WI38 (cell line): ENCODE results near the gene LRRC74B.
"Not testable (repeated sequence)": the region's sequence is repeated elsewhere in the genome, so short reads cannot be mapped to it uniquely, and the experiment has no call there.

Experiments
- H3K4me3 ChIP-seq: 2 replicates; pipeline ENCODE4 v1.5.1; 2011; ENCODE audit warnings: low read depth, mild to moderate bottlenecking, control low read depth, low read length
- TF ChIP-seq, protein P1 (sequence below): IDR thresholded peaks from 2 replicates; pipeline ENCODE4 v1.5.1; 2012; ENCODE audit warnings: low read depth, mild to moderate bottlenecking, control low read depth, low read length

The LRRC74B gene

DNA sequence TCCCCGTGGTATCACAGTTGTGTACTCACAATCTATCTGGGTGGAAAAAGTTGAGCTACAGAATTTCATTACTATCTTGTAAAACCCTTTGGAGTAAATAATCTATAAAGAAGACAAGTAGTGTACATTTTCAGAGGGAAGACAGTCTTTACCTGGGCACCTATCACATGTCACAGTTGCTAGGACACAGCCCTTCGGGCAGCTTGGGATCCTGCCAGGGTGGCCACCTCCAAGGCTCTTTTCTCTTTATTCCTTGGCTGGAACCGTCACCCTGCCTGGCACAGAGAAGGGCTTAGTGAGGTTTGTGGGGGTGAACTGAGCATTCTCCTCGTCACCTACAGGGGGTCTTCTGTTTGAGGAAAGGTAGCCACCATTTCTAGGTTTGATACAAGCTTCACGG is 23.6 kb downstream of the LRRC74B start:
- TF ChIP-seq, protein P1, sequence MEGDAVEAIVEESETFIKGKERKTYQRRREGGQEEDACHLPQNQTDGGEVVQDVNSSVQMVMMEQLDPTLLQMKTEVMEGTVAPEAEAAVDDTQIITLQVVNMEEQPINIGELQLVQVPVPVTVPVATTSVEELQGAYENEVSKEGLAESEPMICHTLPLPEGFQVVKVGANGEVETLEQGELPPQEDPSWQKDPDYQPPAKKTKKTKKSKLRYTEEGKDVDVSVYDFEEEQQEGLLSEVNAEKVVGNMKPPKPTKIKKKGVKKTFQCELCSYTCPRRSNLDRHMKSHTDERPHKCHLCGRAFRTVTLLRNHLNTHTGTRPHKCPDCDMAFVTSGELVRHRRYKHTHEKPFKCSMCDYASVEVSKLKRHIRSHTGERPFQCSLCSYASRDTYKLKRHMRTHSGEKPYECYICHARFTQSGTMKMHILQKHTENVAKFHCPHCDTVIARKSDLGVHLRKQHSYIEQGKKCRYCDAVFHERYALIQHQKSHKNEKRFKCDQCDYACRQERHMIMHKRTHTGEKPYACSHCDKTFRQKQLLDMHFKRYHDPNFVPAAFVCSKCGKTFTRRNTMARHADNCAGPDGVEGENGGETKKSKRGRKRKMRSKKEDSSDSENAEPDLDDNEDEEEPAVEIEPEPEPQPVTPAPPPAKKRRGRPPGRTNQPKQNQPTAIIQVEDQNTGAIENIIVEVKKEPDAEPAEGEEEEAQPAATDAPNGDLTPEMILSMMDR: no peak

DNA sequence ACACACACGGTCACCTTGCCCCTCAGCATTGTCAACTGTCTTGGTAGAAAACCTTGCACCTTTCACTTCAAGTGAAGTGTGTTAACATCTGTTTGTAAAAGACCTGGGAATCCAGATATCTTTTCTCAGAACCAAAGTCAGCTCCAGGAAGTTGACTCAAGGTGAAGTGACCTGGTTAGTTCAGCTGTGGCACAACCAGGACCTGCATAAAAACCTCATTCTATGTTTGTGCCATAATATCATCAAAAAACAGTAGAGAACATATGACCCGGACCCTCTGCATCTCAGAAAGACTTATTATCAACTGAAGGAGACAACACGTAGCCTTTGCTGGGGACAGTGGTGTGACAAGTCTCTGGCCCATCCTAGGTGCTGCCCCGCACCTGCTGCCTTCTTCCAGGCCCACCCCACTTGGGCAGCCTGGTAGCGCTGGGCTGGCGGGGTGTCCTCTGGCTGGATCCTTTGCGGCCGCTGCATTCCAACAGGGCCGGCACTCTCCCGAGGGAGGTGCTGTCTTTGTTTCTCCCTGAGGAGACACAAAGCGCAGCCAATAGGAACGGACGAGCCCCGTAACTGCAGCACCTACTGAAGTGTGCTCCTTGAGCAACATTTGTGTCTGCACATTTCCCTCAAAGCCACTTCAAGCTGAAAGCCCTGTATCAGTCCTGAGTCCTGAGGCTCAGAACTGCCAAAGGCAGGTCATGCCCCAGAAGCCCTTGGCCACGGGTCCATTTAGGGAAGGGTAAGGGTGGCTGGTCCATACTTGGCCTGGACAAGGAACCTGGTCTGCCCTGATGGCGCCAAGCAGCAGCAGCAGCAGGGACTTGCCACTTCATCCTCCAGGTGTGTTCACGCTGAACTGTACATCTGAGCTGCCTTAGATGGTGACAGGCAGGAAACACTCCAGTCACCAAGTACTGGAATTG is 25.2 kb downstream of the LRRC74B start:
- TF ChIP-seq, protein P1: no peak

More for the DNA sequence above, 23.6 kb downstream of the LRRC74B start:
- no peak overlapping the region for H3K4me3 ChIP-seq

DNA sequence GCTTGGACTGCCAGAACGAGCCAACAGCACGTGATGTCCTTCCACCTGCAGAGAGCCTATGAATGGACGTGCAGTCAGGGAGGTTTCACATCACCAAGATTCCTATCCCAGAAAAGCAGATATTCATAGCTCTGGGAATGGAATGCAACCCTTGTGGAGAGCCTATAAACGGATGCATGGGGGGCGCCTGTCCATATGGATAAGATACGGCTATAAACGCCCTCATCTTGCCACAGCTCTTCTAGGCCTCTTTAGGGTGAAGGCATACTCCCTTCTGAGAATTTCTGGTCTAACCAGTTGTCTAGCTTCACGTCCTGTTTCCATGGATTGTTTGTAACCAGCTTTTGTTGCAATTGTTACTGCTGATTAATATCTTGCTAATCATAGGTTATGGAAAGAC is 26.1 kb downstream of the LRRC74B start:
- not testable (repeated sequence) for H3K4me3 ChIP-seq

More for the DNA sequence above, 25.2 kb downstream of the LRRC74B start:
- no peak overlapping the region for H3K4me3 ChIP-seq

GRCh38 chr22:21073023-21073422 is 27.3 kb downstream of the LRRC74B start:
- TF ChIP-seq, protein P1: no peak
- no peak overlapping the region for H3K4me3 ChIP-seq

- TF ChIP-seq, protein P1: no peak
These were observed 27.7 kb downstream of the LRRC74B start for GRCh38 chr22:21073482-21073881.

GRCh38 chr22:21074102-21074715 is 28.5 kb downstream of the LRRC74B start:
- TF ChIP-seq, protein P1: no peak
- H3K4me3 ChIP-seq: no peak overlapping the region

More at GRCh38 chr22:21073482-21073881, 27.7 kb downstream of the LRRC74B start:
- no peak overlapping the region for H3K4me3 ChIP-seq

DNA sequence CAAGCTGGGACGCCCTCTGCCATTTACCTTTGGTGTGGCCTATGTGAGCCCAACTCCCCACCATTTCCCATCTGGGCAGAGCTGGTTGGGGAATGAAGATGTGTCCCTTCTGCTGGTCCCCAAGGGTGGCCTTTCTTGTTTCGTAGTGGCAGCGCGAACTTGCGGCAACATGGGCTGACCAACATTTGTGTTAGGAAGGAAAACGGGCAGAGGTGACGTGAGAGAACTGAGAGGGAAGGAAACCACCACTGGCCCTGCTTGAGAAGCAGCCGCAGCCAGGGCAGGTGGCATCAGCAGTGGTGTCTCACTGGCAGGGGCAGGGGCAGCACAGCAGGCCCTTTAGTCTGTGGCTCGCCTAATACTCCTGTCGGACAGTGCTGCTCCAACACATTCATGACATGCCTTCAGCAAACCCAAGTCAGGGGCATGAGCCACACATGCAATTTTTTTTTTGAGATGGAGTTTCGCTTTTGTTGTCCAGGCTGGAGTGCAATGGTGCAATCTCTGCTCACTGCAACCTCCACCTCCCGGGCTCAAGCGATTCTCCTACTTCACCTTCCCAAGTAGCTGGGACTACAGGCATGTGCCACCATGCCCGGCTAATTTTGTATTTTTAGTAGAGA is 29.9 kb downstream of the LRRC74B start:
- TF ChIP-seq, protein P1: no peak
- no peak overlapping the region for H3K4me3 ChIP-seq
